ENCODE measurements around the gene PDE2A. TPM values are rescaled to one million over a fixed set of nuclear protein-coding genes. Genes with fewer than 3 reads are reported as not detected.
"Not testable (repeated sequence)": the region's sequence is repeated elsewhere in the genome, so short reads cannot be mapped to it uniquely, and the experiment has no call there.

Gene PDE2A
- total RNA-seq, 1 donor from 2014 or later: 3.0 TPM

- H3K4me1 Mint-ChIP-seq: peaks cover 22% of the 10 kb centered on the region
- peaks cover 8% of the 10 kb centered on the region for H3K27me3 Mint-ChIP-seq (ENCODE audit: low read depth)
- H3K4me3 Mint-ChIP-seq: no peak overlapping the region
- no peaks in the 10 kb centered on the region for H3K36me3 Mint-ChIP-seq (ENCODE audit: low read depth)
- no peak overlapping the region for H3K27ac Mint-ChIP-seq (ENCODE audit: unreplicated experiment)
- no peak for TF ChIP-seq CTCF (conservative IDR thresholded peaks at IDR 0.05)
- DNase-seq (ENCODE audit: low read depth, low spot score): no peak
- no peaks in the 10 kb centered on the region for H3K9me3 Mint-ChIP-seq
Measured at GRCh38 chr11:72575533-72576242, 98.5 kb downstream of the PDE2A start.

- no peak for TF ChIP-seq CTCF (conservative IDR thresholded peaks at IDR 0.05)
- Mint-ChIP-seq H3K4me1 (peaks cover 22% of the 10 kb centered on the region), H3K27ac (ENCODE audit: unreplicated experiment) (peak overlapping the region; percentile 87), H3K4me3 (no peak overlapping the region), H3K9me3 (no peaks in the 10 kb centered on the region), H3K36me3 (ENCODE audit: low read depth) (no peaks in the 10 kb centered on the region), H3K27me3 (ENCODE audit: low read depth) (peaks cover 14% of the 10 kb centered on the region)
- no peak for DNase-seq (ENCODE audit: low read depth, low spot score)
Measured at GRCh38 chr11:72574548-72575460, 99.4 kb downstream of the PDE2A start.

GRCh38 chr11:72573855-72574445, 100.3 kb downstream of the PDE2A start:
- peaks cover 15% of the 10 kb centered on the region for H3K27me3 Mint-ChIP-seq (ENCODE audit: low read depth)
- no peak for TF ChIP-seq CTCF (conservative IDR thresholded peaks at IDR 0.05)
- no peak overlapping the region for H3K4me3 Mint-ChIP-seq
- peaks cover 22% of the 10 kb centered on the region for H3K4me1 Mint-ChIP-seq
- no peak for DNase-seq (ENCODE audit: low read depth, low spot score)
- H3K9me3 Mint-ChIP-seq: no peaks in the 10 kb centered on the region
- H3K36me3 Mint-ChIP-seq (ENCODE audit: low read depth): no peaks in the 10 kb centered on the region
- H3K27ac Mint-ChIP-seq (ENCODE audit: unreplicated experiment): no peak overlapping the region

- peak; percentile 64 for TF ChIP-seq CTCF (conservative IDR thresholded peaks at IDR 0.05)
- Mint-ChIP-seq H3K27me3 (ENCODE audit: low read depth) (peaks cover 15% of the 10 kb centered on the region), H3K36me3 (ENCODE audit: low read depth) (no peaks in the 10 kb centered on the region), H3K27ac (ENCODE audit: unreplicated experiment) (no peak overlapping the region), H3K4me1 (peaks cover 22% of the 10 kb centered on the region), H3K9me3 (no peaks in the 10 kb centered on the region), H3K4me3 (no peak overlapping the region)
- DNase-seq (ENCODE audit: low read depth, low spot score): peak; percentile 56
Measured at GRCh38 chr11:72573072-72573854, 101.0 kb downstream of the PDE2A start.

- not testable (repeated sequence) for DNase-seq (ENCODE audit: low read depth, low spot score); H3K36me3 Mint-ChIP-seq (ENCODE audit: low read depth); H3K9me3 Mint-ChIP-seq; H3K4me3 Mint-ChIP-seq; H3K27ac Mint-ChIP-seq (ENCODE audit: unreplicated experiment)
- Mint-ChIP-seq H3K27me3 (ENCODE audit: low read depth) (peaks cover 18% of the 10 kb centered on the region), H3K4me1 (peaks cover 22% of the 10 kb centered on the region)
Measured at GRCh38 chr11:72572540-72572939, 101.7 kb downstream of the PDE2A start.
